Mammary epithelial cell (primary cell): Measurements from ENCODE around the gene NUP62CL.

Source experiments
- CTCF ChIP-seq, 2 donors: IDR thresholded peaks in 1 of 2; conservative IDR thresholded peaks in 1 of 2; 2 replicates each; pipeline ENCODE4 v1.5.1; 2011 to 2012; ENCODE audit warnings: inconsistent platforms in 2 of 2, low read length in 2 of 2, mild to moderate bottlenecking in 2 of 2, control low read depth in 1 of 2, low read depth in 1 of 2; ENCODE audit not compliant: insufficient read depth in 1 of 2; ENCODE audit errors: extremely low read depth in 1 of 2
- EZH2 ChIP-seq: IDR thresholded peaks from 2 replicates; pipeline ENCODE4 v1.6.1; 2012; ENCODE audit warnings: low read length, inconsistent platforms, borderline replicate concordance

GRCh38 chrX:107197319-107197718 lies 8.9 kb downstream of the NUP62CL start:
- TF ChIP-seq CTCF (conservative IDR thresholded peaks at IDR 0.05 in 1 of 2, IDR thresholded peaks at IDR 0.05 in 1 of 2; ENCODE audit: extremely low read depth in 1 of 2, insufficient read depth in 1 of 2, low read depth in 1 of 2, low read length in 2 of 2) = no peak
- TF ChIP-seq EZH2 = no peak
